ENCODE data around the gene AP1AR. TPM values are rescaled to one million over a fixed set of nuclear protein-coding genes. Genes with fewer than 3 reads are reported as not detected.

AP1AR gene
- total RNA-seq, 1 experiment from 2014 or later: 27.6 TPM

GRCh38 chr4:112189754-112190153 is 41.8 kb upstream of the AP1AR start:
- TF ChIP-seq CTCF (conservative IDR thresholded peaks at IDR 0.05) (peak; percentile 47), EZH2 (IDR thresholded peaks at IDR 0.05; ENCODE audit: low read depth) (no peak)
- Histone ChIP-seq H3K9me2 (ENCODE audit: insufficient read depth) (no peaks in the 10 kb centered on the region), H3K4me2 (no peak overlapping the region), H3K79me2 (ENCODE audit: low read depth) (no peaks in the 10 kb centered on the region), H3F3A (ENCODE audit: insufficient read depth, low read depth) (0 out of 2 replicates have a peak, but pooled peaks cover 13% of the 10 kb centered on the region), H2AFZ (no peak overlapping the region), H4K20me1 (ENCODE audit: insufficient read depth) (no peaks in the 10 kb centered on the region), H3K4me3 (no peak overlapping the region), H3K27me3 (ENCODE audit: insufficient read depth, low read depth) (no peaks in the 10 kb centered on the region), H3K27ac (peak overlapping the region; percentile 6; the same call in 1 of the 2 replicates), H3K9me3 (ENCODE audit: insufficient read depth, low read depth) (no peaks in the 10 kb centered on the region; the same call in 1 of the 2 replicates), H3K36me3 (ENCODE audit: low read depth) (no peaks in the 10 kb centered on the region), H3K4me1 (replicated peaks; ENCODE audit: insufficient read depth) (no peaks in the 10 kb centered on the region)
- no TSS peak for BruUV-seq (replicated peaks)
- peak in 1 of 2 experiments; percentile 44 for DNase-seq
- ChIA-PET CTCF (no interaction called here), POLR2A (ENCODE audit: unreplicated experiment) (no interaction called here)
- intact Hi-C loops (cut with micrococcal nuclease; ENCODE audit: unreplicated experiment): loop anchor here (1.0 kb wide), 1 partner anchor 90 kb away; no protein-coding TSS in a partner anchor

- Histone ChIP-seq H3F3A (ENCODE audit: insufficient read depth, low read depth) (0 out of 2 replicates have a peak, but pooled peaks cover 13% of the 10 kb centered on the region), H3K4me1 (replicated peaks; ENCODE audit: insufficient read depth) (no peaks in the 10 kb centered on the region), H2AFZ (no peak overlapping the region), H3K4me2 (no peak overlapping the region), H3K9me2 (ENCODE audit: insufficient read depth) (no peaks in the 10 kb centered on the region), H3K27ac (no peak overlapping the region), H3K36me3 (ENCODE audit: low read depth) (no peaks in the 10 kb centered on the region), H3K4me3 (no peak overlapping the region), H3K9me3 (ENCODE audit: insufficient read depth, low read depth) (no peaks in the 10 kb centered on the region; the same call in 1 of the 2 replicates), H3K27me3 (ENCODE audit: insufficient read depth, low read depth) (no peaks in the 10 kb centered on the region), H3K79me2 (ENCODE audit: low read depth) (no peaks in the 10 kb centered on the region), H4K20me1 (ENCODE audit: insufficient read depth) (no peaks in the 10 kb centered on the region)
- ChIA-PET CTCF (interaction anchor here (0.6 kb wide), 1 partner anchor 17 kb away, joined by 4 read pairs; no protein-coding TSS in a partner anchor), POLR2A (ENCODE audit: unreplicated experiment) (no interaction called here)
- BruUV-seq (replicated peaks): no TSS peak
- TF ChIP-seq CTCF (conservative IDR thresholded peaks at IDR 0.05) (no peak), EZH2 (IDR thresholded peaks at IDR 0.05; ENCODE audit: low read depth) (no peak)
- DNase-seq: no peak
- intact Hi-C loops (cut with micrococcal nuclease; ENCODE audit: unreplicated experiment): no loop called here
These were observed 40.9 kb upstream of the AP1AR start for GRCh38 chr4:112190684-112191083.

- Histone ChIP-seq H3K79me2 (ENCODE audit: low read depth) (no peaks in the 10 kb centered on the region), H3K9me3 (ENCODE audit: insufficient read depth, low read depth) (no peaks in the 10 kb centered on the region; the same call in 1 of the 2 replicates), H3K4me2 (no peak overlapping the region), H4K20me1 (ENCODE audit: insufficient read depth) (no peaks in the 10 kb centered on the region), H3K27me3 (ENCODE audit: insufficient read depth, low read depth) (no peaks in the 10 kb centered on the region), H3F3A (ENCODE audit: insufficient read depth, low read depth) (peaks cover 25% of the 10 kb centered on the region), H3K36me3 (ENCODE audit: low read depth) (no peaks in the 10 kb centered on the region), H3K4me3 (no peak overlapping the region), H3K27ac (no peak overlapping the region), H3K9me2 (ENCODE audit: insufficient read depth) (0 out of 2 replicates have a peak, but pooled peaks cover 3% of the 10 kb centered on the region), H2AFZ (no peak overlapping the region), H3K4me1 (replicated peaks; ENCODE audit: insufficient read depth) (peaks cover 30% of the 10 kb centered on the region)
- ChIA-PET POLR2A (ENCODE audit: unreplicated experiment) (no interaction called here), CTCF (no interaction called here)
- intact Hi-C loops (cut with micrococcal nuclease; ENCODE audit: unreplicated experiment): no loop called here
- no TSS peak for BruUV-seq (replicated peaks)
- TF ChIP-seq EZH2 (IDR thresholded peaks at IDR 0.05; ENCODE audit: low read depth) (no peak), CTCF (conservative IDR thresholded peaks at IDR 0.05) (no peak)
- DNase-seq: no peak
These were observed 35.1 kb upstream of the AP1AR start for GRCh38 chr4:112196461-112196860.

All from PC-9 (cell line).